ENCODE data around the gene PLXNB1. TPM values are rescaled to one million over a fixed set of nuclear protein-coding genes. Genes with fewer than 3 reads are reported as not detected.

PLXNB1 gene
- total and polyA plus RNA-seq, 2 experiments from 2014 or later, result 49.0 to 144 TPM

- H3F3A ChIP-seq (replicated peaks; ENCODE audit: low read depth), result peaks cover 9% of the 10 kb centered on the region; the same call in 1 of the 2 replicates
- no peak overlapping the region for H3K4me2 ChIP-seq
- DNase-seq (ENCODE audit: low spot score) (no peak), ATAC-seq (no peak)
- Mint-ChIP-seq H3K4me1 (no peaks in the 10 kb centered on the region), H3K27ac (no peak overlapping the region), H3K9me3 (no peaks in the 10 kb centered on the region), H3K36me3 (ENCODE audit: low read depth) (peaks cover 72% of the 10 kb centered on the region), H3K27me3 (ENCODE audit: insufficient read depth, low read depth, poor library complexity) (peaks cover 4% of the 10 kb centered on the region), H3K4me3 (no peak overlapping the region)
- H3K27ac ChIP-seq (ENCODE audit: low read depth), result no peak overlapping the region
- H3K27me3 ChIP-seq (ENCODE audit: insufficient read depth), result no peaks in the 10 kb centered on the region
- no peaks in the 10 kb centered on the region for H3K79me2 ChIP-seq (replicated peaks; ENCODE audit: insufficient read depth)
- TF ChIP-seq POLR2AphosphoS5 (IDR thresholded peaks at IDR 0.05; ENCODE audit: low read depth), result no peak
- no peak for TF ChIP-seq CTCF (conservative IDR thresholded peaks at IDR 0.05; ENCODE audit: low read depth in 2 of 2)
- TF ChIP-seq EZH2 (IDR thresholded peaks at IDR 0.05; ENCODE audit: low read depth, unreplicated experiment), result no peak
- no peak for TF ChIP-seq STAT1 (IDR thresholded peaks at IDR 0.05; ENCODE audit: unreplicated experiment)
- no peak for TF ChIP-seq EZH2phosphoT487 (IDR thresholded peaks at IDR 0.05; ENCODE audit: unreplicated experiment)
- TF ChIP-seq NANOG (IDR thresholded peaks at IDR 0.05; ENCODE audit: borderline replicate concordance), result no peak
- no peak for TF ChIP-seq ZNF114 (CRISPR knock-in tag; IDR thresholded peaks at IDR 0.05)
- TF ChIP-seq ZNF331 (CRISPR knock-in tag; IDR thresholded peaks at IDR 0.05; ENCODE audit: low read depth), result no peak
- no peak for TF ChIP-seq CREB1 (CRISPR knock-in tag; IDR thresholded peaks at IDR 0.05; ENCODE audit: low read depth)
- H3K4me3 ChIP-seq, result no peak overlapping the region
- peaks cover 63% of the 10 kb centered on the region for H3K36me3 ChIP-seq (ENCODE audit: insufficient read depth)
- no peaks in the 10 kb centered on the region for H3K9me2 ChIP-seq (ENCODE audit: insufficient read depth)
- no peak overlapping the region for H2AFZ ChIP-seq
- no peaks in the 10 kb centered on the region for H3K4me1 ChIP-seq (ENCODE audit: insufficient read depth)
- peaks cover 12% of the 10 kb centered on the region for H4K20me1 ChIP-seq (replicated peaks; ENCODE audit: insufficient read depth)
These were observed 26.6 kb upstream of the PLXNB1 start for GRCh38 chr3:48456456-48456855.

GRCh38 chr3:48451270-48451669 is 21.4 kb upstream of the PLXNB1 start:
- Histone ChIP-seq H3K79me2 (replicated peaks; ENCODE audit: insufficient read depth) (peaks cover 18% of the 10 kb centered on the region), H3K4me2 (no peak overlapping the region), H4K20me1 (replicated peaks; ENCODE audit: insufficient read depth) (peaks cover 14% of the 10 kb centered on the region), H2AFZ (no peak overlapping the region), H3K4me1 (ENCODE audit: insufficient read depth) (peaks cover 8% of the 10 kb centered on the region; the same call in 1 of the 2 replicates), H3F3A (replicated peaks; ENCODE audit: low read depth) (peaks cover 17% of the 10 kb centered on the region; the same call in 1 of the 2 replicates), H3K27me3 (ENCODE audit: insufficient read depth) (no peaks in the 10 kb centered on the region), H3K27ac (ENCODE audit: low read depth) (no peak overlapping the region), H3K36me3 (ENCODE audit: insufficient read depth) (peaks cover 27% of the 10 kb centered on the region), H3K9me2 (ENCODE audit: insufficient read depth) (no peaks in the 10 kb centered on the region), H3K4me3 (no peak overlapping the region)
- Mint-ChIP-seq H3K36me3 (ENCODE audit: low read depth) (peaks cover 45% of the 10 kb centered on the region), H3K4me1 (peaks cover 15% of the 10 kb centered on the region), H3K27ac (no peak overlapping the region), H3K27me3 (ENCODE audit: insufficient read depth, low read depth, poor library complexity) (no peaks in the 10 kb centered on the region), H3K9me3 (no peaks in the 10 kb centered on the region), H3K4me3 (no peak overlapping the region)
- no peak for DNase-seq (ENCODE audit: low spot score)
- no peak for ATAC-seq
- TF ChIP-seq NANOG (IDR thresholded peaks at IDR 0.05; ENCODE audit: borderline replicate concordance) (no peak), REST (IDR thresholded peaks at IDR 0.05; ENCODE audit: unreplicated experiment) (no peak), ZNF114 (CRISPR knock-in tag; IDR thresholded peaks at IDR 0.05) (no peak), ETS1 (IDR thresholded peaks at IDR 0.05) (no peak), ZNF331 (CRISPR knock-in tag; IDR thresholded peaks at IDR 0.05; ENCODE audit: low read depth) (no peak), CTCF (conservative IDR thresholded peaks at IDR 0.05; ENCODE audit: low read depth in 2 of 2) (no peak), EZH2 (IDR thresholded peaks at IDR 0.05; ENCODE audit: low read depth, unreplicated experiment) (no peak), JUNB (IDR thresholded peaks at IDR 0.05; ENCODE audit: unreplicated experiment) (no peak), CREB1 (CRISPR knock-in tag; IDR thresholded peaks at IDR 0.05; ENCODE audit: low read depth) (no peak)

Measured in GM23338 (cell line).